ENCODE data around the gene PLA2G6.

- TF ChIP-seq POLR2A (IDR thresholded peaks at IDR 0.05) (no peak), CTCF (IDR thresholded peaks at IDR 0.05) (no peak)
Measured at GRCh38 chr22:38068641-38069371, 112.8 kb downstream of the PLA2G6 start.
